Hematopoietic multipotent progenitor cell (in vitro differentiated cells): Measurements from ENCODE around the gene RSU1. TPM values are rescaled to one million over a fixed set of nuclear protein-coding genes. Genes with fewer than 3 reads are reported as not detected.

Source experiments
- DNase-seq, 3 donors: peaks; one replicate each; pipeline ENCODE4 v3.0.0-alpha.2; 2011 to 2015; ENCODE audit warnings: low read depth in 2 of 3, low spot score in 2 of 3
- small RNA-seq: library from RNA; depleted of rRNA; stranded (forward); fragments of <200 nt; gene quantifications from one replicate; pipeline ENCODE3, GENCODE V24; 2012
- total RNA-seq: library from RNA; depleted of rRNA; stranded (reverse); fragments of >200 nt; gene quantifications from one replicate; pipeline ENCODE4 v1.2.3, GENCODE V29; 2012

Gene RSU1
- total RNA-seq, 1 donor = 35.5 TPM

- peak in 2 of 3 donors; percentile 20 to 52 for DNase-seq
Observed at GRCh38 chr10:16545116-16545736, 272.0 kb downstream of the RSU1 start.

GRCh38 chr10:16544591-16544990 lies 272.6 kb downstream of the RSU1 start:
- no peak for DNase-seq

- no peak for DNase-seq
Observed at GRCh38 chr10:16544099-16544498, 273.1 kb downstream of the RSU1 start.

Small RNA genes within 50 kb of the gene (small RNA-seq; reads per million reads assigned to genes)
- not detected for gene RF02271
